Measurements from ENCODE around the gene RNF5. TPM values are rescaled to one million over a fixed set of nuclear protein-coding genes. Genes with fewer than 3 reads are reported as not detected.

Gene RNF5
- total and polyA plus RNA-seq, 9 of the 15 experiments (the other 6 are each of a cell fraction or from before 2014, with no cell fraction given): 62.2 to 245 (median 129) TPM

- TF ChIP-seq ZNF407 (IDR thresholded peaks at IDR 0.05; ENCODE audit: low read depth) (peak; percentile 50; the same call in 1 of the 2 replicates), CHAMP1 (IDR thresholded peaks at IDR 0.05) (peak; percentile 98), ZBTB2 (IDR thresholded peaks at IDR 0.05) (peak; percentile 70), DPF2 (IDR thresholded peaks at IDR 0.05) (peak; percentile 99), MAFK (IDR thresholded peaks at IDR 0.05; ENCODE audit: low read length) (no peak), ARNT (IDR thresholded peaks at IDR 0.05) (peak; percentile 98 to 99), NR2F6 (CRISPR knock-in tag; IDR thresholded peaks at IDR 0.05) (no peak), CBFA2T3 (IDR thresholded peaks at IDR 0.05) (peak; percentile 100), ATF1 (CRISPR knock-in tag; IDR thresholded peaks at IDR 0.05) (no peak), ATF1 (tag; IDR thresholded peaks at IDR 0.05) (peak; percentile 27), KDM2B (CRISPR knock-in tag; IDR thresholded peaks at IDR 0.05) (0 out of 2 replicates have a peak, but pooled peaks have one; percentile 87), ZNF23 (CRISPR knock-in tag; IDR thresholded peaks at IDR 0.05) (0 out of 2 replicates have a peak, but pooled peaks have one; percentile 24), NCOR1 (IDR thresholded peaks at IDR 0.05) (peak; percentile 100), CREB3 (tag; conservative IDR thresholded peaks at IDR 0.05; ENCODE audit: low read depth) (0 out of 2 replicates have a peak, but pooled peaks have one; percentile 46), NCOA4 (IDR thresholded peaks at IDR 0.05; ENCODE audit: partially characterized antibody) (peak; percentile 96), BCL6 (CRISPR knock-in tag; IDR thresholded peaks at IDR 0.05) (no peak), PTBP1 (IDR thresholded peaks at IDR 0.05; ENCODE audit: low read depth, low read length) (0 out of 2 replicates have a peak, but pooled peaks have one; percentile 45), ZNF140 (CRISPR knock-in tag; IDR thresholded peaks at IDR 0.05) (no peak)
Measured at GRCh38 chr6:32131439-32131948, 46.7 kb upstream of the RNF5 start (continued).

Measured in K562 (cell line).